ENCODE data around the gene MAPK8IP1.
A peak's percentile ranks its signal among the peaks of the same experiment; 100 is the strongest.

MAPK8IP1 gene

GRCh38 chr11:45913942-45914635 is 28.6 kb downstream of the MAPK8IP1 start:
- Histone ChIP-seq H3K36me3 (ENCODE audit: control insufficient read depth, insufficient read depth, low read length) (peaks cover 52% of the 10 kb centered on the region), H3K27me3 (ENCODE audit: control insufficient read depth, insufficient read depth, low read length) (no peaks in the 10 kb centered on the region), H3K9ac (ENCODE audit: low read length) (no peak overlapping the region), H3K27ac (ENCODE audit: low read depth, low read length) (no peak overlapping the region), H3K4me1 (ENCODE audit: control insufficient read depth, insufficient read depth, low read length) (peaks cover 6% of the 10 kb centered on the region; the same call in 1 of the 2 replicates), H3K9me3 (ENCODE audit: control insufficient read depth, insufficient read depth, low read depth, low read length) (no peaks in the 10 kb centered on the region), H3K4me3 (ENCODE audit: low read depth, low read length) (no peak overlapping the region)

GRCh38 chr11:45915446-45915845 is 30.0 kb downstream of the MAPK8IP1 start:
- Histone ChIP-seq H3K27me3 (ENCODE audit: control insufficient read depth, insufficient read depth, low read length) (peaks cover 2% of the 10 kb centered on the region; the same call in 1 of the 2 replicates), H3K9ac (ENCODE audit: low read length) (no peak overlapping the region), H3K27ac (ENCODE audit: low read depth, low read length) (no peak overlapping the region), H3K4me1 (ENCODE audit: control insufficient read depth, insufficient read depth, low read length) (peaks cover 15% of the 10 kb centered on the region), H3K9me3 (ENCODE audit: control insufficient read depth, insufficient read depth, low read depth, low read length) (no peaks in the 10 kb centered on the region), H3K36me3 (ENCODE audit: control insufficient read depth, insufficient read depth, low read length) (peaks cover 43% of the 10 kb centered on the region), H3K4me3 (ENCODE audit: low read depth, low read length) (no peak overlapping the region)

- H3K4me3 ChIP-seq (ENCODE audit: low read depth, low read length), result peak overlapping the region; percentile 86
- H3K36me3 ChIP-seq (ENCODE audit: control insufficient read depth, insufficient read depth, low read length), result peaks cover 31% of the 10 kb centered on the region
- peak overlapping the region; percentile 29; the same call in 1 of the 2 replicates for H3K27ac ChIP-seq (ENCODE audit: low read depth, low read length)
- H3K9ac ChIP-seq (ENCODE audit: low read length), result peak overlapping the region; percentile 74
- peaks cover 29% of the 10 kb centered on the region for H3K4me1 ChIP-seq (ENCODE audit: control insufficient read depth, insufficient read depth, low read length)
- H3K9me3 ChIP-seq (ENCODE audit: control insufficient read depth, insufficient read depth, low read depth, low read length), result no peaks in the 10 kb centered on the region
- H3K27me3 ChIP-seq (ENCODE audit: control insufficient read depth, insufficient read depth, low read length), result peaks cover 20% of the 10 kb centered on the region; the same call in 1 of the 2 replicates
These were observed 31.8 kb downstream of the MAPK8IP1 start for GRCh38 chr11:45917286-45917622.

- H3K9me3 ChIP-seq (ENCODE audit: control insufficient read depth, insufficient read depth, low read depth, low read length), result no peaks in the 10 kb centered on the region
- peak within 1 kb of the TSS; percentile 74 for H3K9ac ChIP-seq (ENCODE audit: low read length)
- peaks cover 31% of the 10 kb centered on the region for H3K36me3 ChIP-seq (ENCODE audit: control insufficient read depth, insufficient read depth, low read length)
- H3K27ac ChIP-seq (ENCODE audit: low read depth, low read length), result peak within 1 kb of the TSS; percentile 48; the same call in 1 of the 2 replicates
- H3K4me1 ChIP-seq (ENCODE audit: control insufficient read depth, insufficient read depth, low read length), result peaks cover 29% of the 10 kb centered on the region
- peak within 1 kb of the TSS; percentile 86 for H3K4me3 ChIP-seq (ENCODE audit: low read depth, low read length)
- peaks cover 24% of the 10 kb centered on the region; the same call in 1 of the 2 replicates for H3K27me3 ChIP-seq (ENCODE audit: control insufficient read depth, insufficient read depth, low read length)
These were observed 32.3 kb downstream of the MAPK8IP1 start, which contains the start of gene PEX16 for GRCh38 chr11:45917623-45918330. TSS of gene PEX16 (minus strand) at chr11:45917877. CDS start at chr11:45917811, 66 bp downstream.

GRCh38 chr11:45918331-45918941 is 33.0 kb downstream of the MAPK8IP1 start:
- Histone ChIP-seq H3K27ac (ENCODE audit: low read depth, low read length) (peak overlapping the region; percentile 48; the same call in 1 of the 2 replicates), H3K9ac (ENCODE audit: low read length) (peak overlapping the region; percentile 74), H3K9me3 (ENCODE audit: control insufficient read depth, insufficient read depth, low read depth, low read length) (no peaks in the 10 kb centered on the region), H3K4me3 (ENCODE audit: low read depth, low read length) (peak overlapping the region; percentile 86), H3K27me3 (ENCODE audit: control insufficient read depth, insufficient read depth, low read length) (peaks cover 31% of the 10 kb centered on the region), H3K4me1 (ENCODE audit: control insufficient read depth, insufficient read depth, low read length) (peaks cover 29% of the 10 kb centered on the region), H3K36me3 (ENCODE audit: control insufficient read depth, insufficient read depth, low read length) (peaks cover 26% of the 10 kb centered on the region)

GRCh38 chr11:45918962-45919675 is 33.7 kb downstream of the MAPK8IP1 start:
- Histone ChIP-seq H3K4me1 (ENCODE audit: control insufficient read depth, insufficient read depth, low read length) (peaks cover 32% of the 10 kb centered on the region), H3K9ac (ENCODE audit: low read length) (no peak overlapping the region), H3K9me3 (ENCODE audit: control insufficient read depth, insufficient read depth, low read depth, low read length) (no peaks in the 10 kb centered on the region), H3K4me3 (ENCODE audit: low read depth, low read length) (peak overlapping the region; percentile 86), H3K27me3 (ENCODE audit: control insufficient read depth, insufficient read depth, low read length) (peaks cover 35% of the 10 kb centered on the region), H3K27ac (ENCODE audit: low read depth, low read length) (no peak overlapping the region), H3K36me3 (ENCODE audit: control insufficient read depth, insufficient read depth, low read length) (peaks cover 19% of the 10 kb centered on the region)

- H3K9ac ChIP-seq (ENCODE audit: low read length), result no peak overlapping the region
- peaks cover 42% of the 10 kb centered on the region for H3K27me3 ChIP-seq (ENCODE audit: control insufficient read depth, insufficient read depth, low read length)
- no peaks in the 10 kb centered on the region for H3K9me3 ChIP-seq (ENCODE audit: control insufficient read depth, insufficient read depth, low read depth, low read length)
- H3K27ac ChIP-seq (ENCODE audit: low read depth, low read length), result no peak overlapping the region
- H3K36me3 ChIP-seq (ENCODE audit: control insufficient read depth, insufficient read depth, low read length), result peaks cover 11% of the 10 kb centered on the region
- no peak overlapping the region for H3K4me3 ChIP-seq (ENCODE audit: low read depth, low read length)
- H3K4me1 ChIP-seq (ENCODE audit: control insufficient read depth, insufficient read depth, low read length), result peaks cover 33% of the 10 kb centered on the region
These were observed 34.5 kb downstream of the MAPK8IP1 start for GRCh38 chr11:45919806-45920530.

- no peak overlapping the region for H3K27ac ChIP-seq (ENCODE audit: low read depth, low read length)
- peak overlapping the region; percentile 74 for H3K9ac ChIP-seq (ENCODE audit: low read length)
- H3K27me3 ChIP-seq (ENCODE audit: control insufficient read depth, insufficient read depth, low read length), result peaks cover 42% of the 10 kb centered on the region
- H3K36me3 ChIP-seq (ENCODE audit: control insufficient read depth, insufficient read depth, low read length), result peaks cover 5% of the 10 kb centered on the region; the same call in 1 of the 2 replicates
- H3K4me1 ChIP-seq (ENCODE audit: control insufficient read depth, insufficient read depth, low read length), result peaks cover 33% of the 10 kb centered on the region
- peak overlapping the region; percentile 71 for H3K4me3 ChIP-seq (ENCODE audit: low read depth, low read length)
- no peaks in the 10 kb centered on the region for H3K9me3 ChIP-seq (ENCODE audit: control insufficient read depth, insufficient read depth, low read depth, low read length)
These were observed 35.4 kb downstream of the MAPK8IP1 start for GRCh38 chr11:45920531-45921477.

- Histone ChIP-seq H3K36me3 (ENCODE audit: control insufficient read depth, insufficient read depth, low read length) (peaks cover 12% of the 10 kb centered on the region; the same call in 1 of the 2 replicates), H3K4me3 (ENCODE audit: low read depth, low read length) (peak overlapping the region; percentile 71), H3K27ac (ENCODE audit: low read depth, low read length) (peak overlapping the region; percentile 75; the same call in 1 of the 2 replicates), H3K9ac (ENCODE audit: low read length) (peak overlapping the region; percentile 74), H3K4me1 (ENCODE audit: control insufficient read depth, insufficient read depth, low read length) (peaks cover 33% of the 10 kb centered on the region), H3K9me3 (ENCODE audit: control insufficient read depth, insufficient read depth, low read depth, low read length) (no peaks in the 10 kb centered on the region), H3K27me3 (ENCODE audit: control insufficient read depth, insufficient read depth, low read length) (peaks cover 42% of the 10 kb centered on the region)
These were observed 36.3 kb downstream of the MAPK8IP1 start for GRCh38 chr11:45921561-45922424.
